Right cardiac atrium (tissue), 5 donors: Measurements from ENCODE around the gene PDE8B. TPM values are rescaled to one million over a fixed set of nuclear protein-coding genes. Genes with fewer than 3 reads are reported as not detected.

Experiments
- ATAC-seq, 2 donors: fragments of 200-7000 bp; cut with Tn5 transposase; one replicate each; pipeline versions ENCODE4 v1.8.0 to v1.9.1; 2020; ENCODE audit warnings: moderate library complexity in 2 of 2, mild to moderate bottlenecking in 1 of 2
- DNase-seq, 3 donors: peaks; one replicate each; pipeline ENCODE4 v3.0.0-alpha.2; 2020
- H3K27ac ChIP-seq: one replicate; pipeline ENCODE4 v1.5.1; 2013; ENCODE audit warnings: mild to moderate bottlenecking, low read length, control low read depth, moderate library complexity
- H3K27me3 ChIP-seq: one replicate; pipeline ENCODE4 v1.6.1; 2013; ENCODE audit not compliant: control insufficient read depth, insufficient read depth
- H3K4me1 ChIP-seq: one replicate; pipeline ENCODE4 v1.6.1; 2013; ENCODE audit warnings: low read length; ENCODE audit not compliant: control insufficient read depth, insufficient read depth
- H3K4me3 ChIP-seq: one replicate; pipeline ENCODE4 v1.5.1; 2013; ENCODE audit warnings: low read length, control low read depth
- H3K9me3 ChIP-seq: one replicate; pipeline ENCODE4 v1.6.1; 2013; ENCODE audit warnings: low read length; ENCODE audit not compliant: control insufficient read depth
- WGBS: extraction: QIAGEN DNeasy Blood & Tissue Kit; methylation state at CpG from one replicate; pipeline ENCODE4 v1.1.7; 2013; 5-methylcytosine and 5-hydroxymethylcytosine counted together
- intact Hi-C, 4 donors: fragments of 100-400 bp; cut with DNase I; formaldehyde crosslinking; loops; one replicate each; pipeline versions ENCODE4 v1.11.0 to v1.14.0; 2022 to 2023
- polyA plus RNA-seq: library from polyadenylated mRNA; stranded (reverse); fragments of 200-250 nt; gene quantifications from one replicate; pipeline ENCODE4 v1.2.3, GENCODE V29; 2013
- total RNA-seq, 4 donors: library from RNA; stranded (reverse); fragmentation: NEBNext Ultra II Directional; extraction: Animal tissue kit (Norgen Biotek cat#: 25700); gene quantifications; one replicate each; pipeline ENCODE4 v1.2.1, GENCODE V29; 2021
- donor health status: healthy with polysubstance abuse.
- donor health status: DM: no; HTN: yes; CAD: no.
- donor health status: DM: no; HTN: no; CAD: no.
- donor health status: DM: no; HTN: yes; CAD: no; lungs with severe emphysema.
- donor health status: DM: yes; HTN: yes; CAD: no.

PDE8B gene
- total and polyA plus RNA-seq, 5 donors = 15.1 to 71.2 (median 43.8) TPM

DNA sequence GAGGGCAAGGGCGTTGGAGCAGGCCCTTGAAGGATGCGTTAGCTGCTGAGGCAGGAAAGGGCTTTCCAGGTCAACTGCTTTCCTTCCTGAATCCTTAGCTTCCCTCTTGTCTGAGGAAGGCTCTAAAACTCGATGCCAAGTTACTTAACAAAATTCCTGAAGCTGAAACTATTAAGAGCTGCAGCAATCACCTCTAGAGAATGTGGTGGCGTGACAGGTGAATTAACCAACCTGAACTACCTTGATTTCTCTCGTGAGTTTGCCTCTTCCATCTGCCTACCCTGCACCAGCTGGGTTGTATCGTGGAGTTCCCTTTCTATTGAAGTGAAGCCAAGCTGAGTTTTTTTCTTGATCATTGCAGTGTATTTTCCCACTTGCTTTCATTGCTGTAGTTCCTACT is 96.1 kb downstream of the PDE8B start:
- Histone ChIP-seq H3K27ac (no peak overlapping the region), H3K27me3 (no peaks in the 10 kb centered on the region), H3K4me3 (no peak overlapping the region), H3K4me1 (peaks cover 13% of the 10 kb centered on the region), H3K9me3 (no peaks in the 10 kb centered on the region)
- DNase-seq = no peak
- intact Hi-C loops = no loop called here
- ATAC-seq = no peak
- WGBS = 51% methylated on average over 6 of the region's 6 CpGs

DNA sequence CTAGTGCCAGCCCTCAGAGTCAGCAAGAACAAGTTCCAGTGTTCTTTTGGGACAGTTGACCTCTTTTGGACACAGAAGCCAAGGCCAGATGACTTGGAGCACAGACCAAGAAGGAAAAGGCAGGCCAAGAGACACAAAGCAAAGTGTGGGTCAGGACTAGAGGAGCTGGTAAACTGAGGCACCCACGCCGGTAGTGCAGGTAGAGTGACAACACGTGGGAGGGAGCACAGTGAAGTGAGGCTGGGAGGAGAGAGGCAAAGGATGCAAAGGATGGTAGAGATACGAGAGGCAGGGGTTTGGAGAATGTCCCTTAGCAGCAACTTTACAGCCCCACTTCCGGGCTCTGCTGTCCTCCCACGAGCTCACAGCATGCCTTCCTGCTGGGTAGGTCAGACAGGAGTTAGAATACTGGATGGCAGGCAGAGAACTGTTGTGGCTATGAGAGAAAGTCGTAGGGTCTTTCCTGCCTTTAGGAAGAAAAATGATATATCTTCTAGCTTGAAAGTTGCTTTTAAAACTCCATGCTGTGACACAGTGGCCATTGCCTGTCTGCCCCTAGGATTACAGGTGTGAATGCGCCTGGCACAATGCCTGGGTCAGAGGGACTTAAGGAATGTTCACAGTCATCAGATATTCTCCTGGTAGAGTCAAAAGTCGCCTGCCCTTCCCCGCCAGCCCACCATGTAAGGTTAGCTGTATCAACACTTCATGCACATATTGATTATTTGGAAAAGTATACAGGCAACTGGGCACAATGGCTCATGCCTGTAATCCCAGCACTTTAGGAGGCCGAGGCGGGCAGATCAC is 97.9 kb downstream of the PDE8B start:
- no peak overlapping the region for H3K4me3 ChIP-seq
- WGBS = 79% methylated on average over 12 of the region's 12 CpGs
- H3K4me1 ChIP-seq = peaks cover 12% of the 10 kb centered on the region
- H3K9me3 ChIP-seq = no peaks in the 10 kb centered on the region
- intact Hi-C loops = no loop called here
- H3K27me3 ChIP-seq = no peaks in the 10 kb centered on the region
- ATAC-seq (no peak), DNase-seq (peak in 1 of 3 donors; percentile 40)
- no peak overlapping the region for H3K27ac ChIP-seq

DNA sequence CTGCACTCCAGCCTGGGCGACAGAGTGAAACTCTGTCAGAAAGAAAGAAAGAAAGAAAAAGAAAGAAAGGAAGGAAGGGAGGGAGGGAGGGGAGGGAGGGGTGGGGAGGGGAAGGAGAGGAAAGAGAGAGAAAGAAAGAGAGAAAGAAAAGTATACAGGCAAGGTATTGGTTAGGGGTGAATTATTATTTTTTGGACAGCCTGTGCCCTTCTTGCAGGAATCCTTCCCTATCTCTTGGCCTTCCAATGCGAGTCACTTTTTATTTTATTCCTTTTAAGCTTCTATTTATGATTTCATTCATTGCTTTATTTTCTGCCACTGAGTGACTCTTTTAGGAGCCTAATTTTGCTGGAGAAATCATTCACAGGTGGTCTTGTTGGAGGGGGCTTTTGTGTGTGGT is 98.7 kb downstream of the PDE8B start:
- intact Hi-C loops = no loop called here
- Histone ChIP-seq H3K9me3 (no peaks in the 10 kb centered on the region), H3K4me3 (no peak overlapping the region), H3K27ac (no peak overlapping the region), H3K27me3 (no peaks in the 10 kb centered on the region), H3K4me1 (peaks cover 12% of the 10 kb centered on the region)
- DNase-seq (no peak), ATAC-seq (no peak)
- WGBS = 86% methylated on average over 2 of the region's 2 CpGs

DNA sequence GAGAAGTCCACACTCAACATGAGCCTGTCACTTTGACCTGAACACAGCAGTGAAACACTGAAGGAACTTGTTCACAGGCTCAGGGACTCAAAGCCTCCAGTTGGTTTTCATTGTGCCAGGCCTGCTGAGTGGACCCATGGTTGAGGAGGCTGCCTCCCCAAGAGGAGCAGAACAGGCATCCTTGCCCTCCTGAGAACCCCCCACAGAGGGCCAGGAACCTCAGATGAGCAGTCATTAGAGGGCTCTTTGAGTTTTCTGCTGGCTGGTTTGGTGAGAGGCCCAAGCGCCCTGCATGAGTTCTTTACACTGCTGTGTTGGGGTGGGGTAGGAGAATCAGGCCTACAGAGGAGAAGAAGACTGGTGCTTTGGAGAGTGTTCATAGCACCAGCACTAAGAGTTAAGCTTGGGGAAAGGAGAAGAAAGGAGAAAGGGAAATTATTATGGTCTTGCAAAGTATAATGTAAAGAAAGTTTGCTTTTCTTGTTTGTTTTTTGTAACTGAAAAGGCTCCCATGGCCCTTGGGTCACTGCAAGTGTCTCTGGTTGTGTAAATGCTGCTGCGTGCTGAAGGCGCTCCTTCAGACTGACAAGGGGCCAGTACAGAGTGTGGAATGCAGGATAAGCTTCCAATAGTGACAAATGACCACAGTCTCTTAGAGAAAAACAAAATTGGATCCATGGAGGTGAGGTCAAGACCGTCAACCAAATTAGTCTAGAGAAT is 100.2 kb downstream of the PDE8B start:
- intact Hi-C loops = no loop called here
- H3K27ac ChIP-seq = no peak overlapping the region
- peak in 1 of 2 donors; percentile 51 for ATAC-seq

DNA sequence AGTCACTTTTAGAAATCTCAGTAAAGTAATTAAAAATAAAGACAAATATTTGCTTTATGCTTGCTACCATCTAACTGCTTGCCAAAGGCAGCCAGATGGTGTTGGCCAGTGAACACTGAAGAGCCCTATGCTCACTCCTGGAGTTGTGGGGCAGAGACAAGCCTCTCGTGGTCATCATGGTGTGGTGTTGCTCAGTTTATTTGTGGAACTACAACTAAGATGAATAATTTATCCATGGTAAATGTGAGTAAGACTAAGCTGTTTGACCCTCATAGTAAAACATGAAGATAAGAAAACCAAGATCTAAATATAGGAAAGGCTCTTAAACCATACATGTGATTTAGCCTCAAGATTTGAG is 100.7 kb downstream of the PDE8B start:
- Histone ChIP-seq H3K27ac (no peak overlapping the region), H3K27me3 (no peaks in the 10 kb centered on the region), H3K9me3 (no peaks in the 10 kb centered on the region), H3K4me1 (peaks cover 6% of the 10 kb centered on the region), H3K4me3 (no peak overlapping the region)
- 54% methylated on average over 1 of the region's 1 CpG for WGBS
- no peak for DNase-seq
- ATAC-seq = no peak
- intact Hi-C loops = no loop called here

More for the DNA sequence above, 100.2 kb downstream of the PDE8B start:
- H3K4me1 ChIP-seq = peaks cover 9% of the 10 kb centered on the region
- no peaks in the 10 kb centered on the region for H3K9me3 ChIP-seq
- no peak overlapping the region for H3K4me3 ChIP-seq
- H3K27me3 ChIP-seq = no peaks in the 10 kb centered on the region
- 82% methylated on average over 4 of the region's 4 CpGs for WGBS
- DNase-seq = no peak

DNA sequence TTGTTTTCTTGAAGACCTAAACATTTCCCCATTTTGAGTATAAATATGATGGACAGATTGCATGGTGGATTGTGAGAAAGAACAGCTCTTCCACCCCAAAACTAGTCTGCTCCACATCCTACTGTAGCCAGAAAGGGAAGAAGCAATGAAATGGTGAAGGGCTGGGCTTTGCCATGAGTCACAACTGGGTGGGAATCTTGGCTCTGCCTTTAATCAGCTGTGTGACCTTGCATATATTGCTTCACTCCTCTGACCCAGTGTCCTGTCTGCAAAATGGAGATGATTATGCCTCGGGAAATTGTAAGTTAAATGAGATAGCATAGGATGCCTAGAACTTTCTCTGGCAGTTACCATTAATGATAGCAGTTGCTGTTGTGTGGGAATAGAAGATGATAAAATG is 101.9 kb downstream of the PDE8B start:
- peaks cover 2% of the 10 kb centered on the region for H3K4me1 ChIP-seq
- no peak for DNase-seq
- H3K27me3 ChIP-seq = no peaks in the 10 kb centered on the region
- ATAC-seq = peak in 1 of 2 donors; percentile 71
- no peaks in the 10 kb centered on the region for H3K9me3 ChIP-seq
- intact Hi-C loops = no loop called here
- H3K4me3 ChIP-seq = no peak overlapping the region
- WGBS = 39% methylated on average over 1 of the region's 1 CpG
- no peak overlapping the region for H3K27ac ChIP-seq

DNA sequence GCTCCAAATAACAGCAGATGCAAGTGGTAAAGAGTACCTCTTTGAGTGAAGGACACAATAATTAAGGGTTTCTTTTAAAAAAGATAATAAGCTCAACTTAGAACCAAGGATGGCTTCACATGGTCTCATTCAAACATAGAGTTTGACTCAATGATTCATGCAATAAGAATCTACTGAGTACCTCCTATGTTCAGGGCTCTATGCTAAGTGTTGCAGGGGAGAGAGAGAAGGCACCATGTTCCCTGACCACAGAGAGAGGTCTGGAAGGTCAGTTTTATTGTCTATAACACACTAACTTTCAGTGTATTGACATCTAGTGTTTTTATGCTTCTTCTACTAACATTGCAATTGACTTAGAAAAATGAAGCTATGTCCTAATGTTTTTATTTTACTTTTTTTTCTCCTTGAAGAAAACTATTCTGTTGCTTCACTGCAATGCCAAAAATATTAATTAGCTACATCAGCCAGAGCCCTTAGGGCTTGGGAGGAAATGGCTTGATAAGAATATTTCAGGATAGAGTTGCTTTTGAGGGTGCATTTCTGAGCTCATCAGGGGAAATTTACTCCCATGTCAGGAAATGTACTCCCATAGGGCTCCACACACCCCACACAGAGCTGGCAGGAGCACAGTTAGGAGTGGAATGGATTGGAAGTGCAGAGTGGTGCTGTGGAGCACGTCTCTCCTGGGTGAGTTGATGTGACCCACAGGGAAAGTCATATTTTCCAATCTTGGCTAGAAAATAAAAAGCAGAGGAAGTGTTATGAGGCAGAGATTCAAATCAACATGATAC is 106.6 kb downstream of the PDE8B start:
- no peaks in the 10 kb centered on the region for H3K27me3 ChIP-seq

DNA sequence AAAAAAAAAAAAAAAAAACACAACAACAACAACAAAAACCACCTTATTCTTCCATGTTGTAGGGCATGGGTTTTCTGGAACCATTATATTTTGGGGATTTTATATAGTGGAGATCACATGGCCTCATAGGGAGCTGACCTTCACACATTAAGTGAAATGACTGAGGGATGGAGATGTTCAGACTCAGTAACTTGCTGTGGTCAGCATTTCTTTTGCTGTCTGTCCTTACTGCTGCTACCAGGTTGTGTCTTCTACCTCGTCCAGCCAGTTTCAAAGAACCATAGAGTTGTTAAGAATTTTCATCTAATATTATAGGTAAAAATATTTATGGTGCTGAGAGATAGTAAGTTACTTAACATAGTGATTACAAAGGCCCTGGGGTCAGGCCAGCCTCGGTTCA is 107.6 kb downstream of the PDE8B start:
- Histone ChIP-seq H3K4me1 (peaks cover 6% of the 10 kb centered on the region), H3K27ac (no peak overlapping the region), H3K4me3 (no peak overlapping the region), H3K27me3 (no peaks in the 10 kb centered on the region), H3K9me3 (no peaks in the 10 kb centered on the region)
- intact Hi-C loops = no loop called here
- 71% methylated on average over 2 of the region's 2 CpGs for WGBS
- ATAC-seq (no peak), DNase-seq (no peak)

More for the DNA sequence above, 106.6 kb downstream of the PDE8B start:
- no peak overlapping the region for H3K4me3 ChIP-seq
- H3K4me1 ChIP-seq = peaks cover 6% of the 10 kb centered on the region
- 51% methylated on average over 1 of the region's 1 CpG for WGBS
- ATAC-seq (peak in 1 of 2 donors; percentile 54), DNase-seq (peak in 1 of 3 donors; percentile 26)
- no peak overlapping the region for H3K27ac ChIP-seq
- no peaks in the 10 kb centered on the region for H3K9me3 ChIP-seq
- intact Hi-C loops = no loop called here

DNA sequence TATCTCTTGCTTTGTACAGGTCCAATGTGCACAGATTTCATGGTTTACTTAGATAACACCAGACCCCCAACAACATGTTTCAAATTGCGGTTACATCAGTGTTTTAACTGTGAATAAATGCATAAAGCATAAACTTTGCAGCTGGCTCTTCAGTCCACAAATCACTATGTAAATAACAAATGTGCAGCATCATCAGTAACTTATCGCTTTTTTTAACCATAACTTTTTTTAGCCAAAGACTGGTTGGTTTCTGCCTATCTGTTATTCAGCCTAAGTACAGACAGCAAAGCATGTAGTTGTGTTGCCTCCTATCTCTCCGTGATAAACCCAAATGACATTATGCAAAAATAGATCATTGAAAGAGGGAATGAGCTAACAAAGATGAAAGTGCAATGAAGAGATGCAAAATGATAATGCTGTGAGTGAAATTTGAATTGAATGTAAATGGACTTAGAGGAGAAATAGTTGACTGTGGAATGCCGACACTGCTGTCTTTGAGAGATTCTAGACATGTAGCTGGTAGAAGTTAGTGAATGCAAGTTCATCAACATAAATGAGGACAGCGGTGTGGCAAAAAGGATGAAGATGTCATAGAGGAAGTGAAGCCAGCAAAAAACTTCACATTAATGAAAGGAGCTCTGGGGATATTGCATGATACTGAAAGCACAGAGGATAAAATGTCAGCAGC is 108.8 kb downstream of the PDE8B start:
- Histone ChIP-seq H3K27ac (no peak overlapping the region), H3K9me3 (no peaks in the 10 kb centered on the region), H3K27me3 (no peaks in the 10 kb centered on the region), H3K4me1 (peaks cover 6% of the 10 kb centered on the region), H3K4me3 (no peak overlapping the region)
- 61% methylated on average over 5 of the region's 5 CpGs for WGBS
- DNase-seq (no peak), ATAC-seq (no peak)
- intact Hi-C loops = no loop called here

DNA sequence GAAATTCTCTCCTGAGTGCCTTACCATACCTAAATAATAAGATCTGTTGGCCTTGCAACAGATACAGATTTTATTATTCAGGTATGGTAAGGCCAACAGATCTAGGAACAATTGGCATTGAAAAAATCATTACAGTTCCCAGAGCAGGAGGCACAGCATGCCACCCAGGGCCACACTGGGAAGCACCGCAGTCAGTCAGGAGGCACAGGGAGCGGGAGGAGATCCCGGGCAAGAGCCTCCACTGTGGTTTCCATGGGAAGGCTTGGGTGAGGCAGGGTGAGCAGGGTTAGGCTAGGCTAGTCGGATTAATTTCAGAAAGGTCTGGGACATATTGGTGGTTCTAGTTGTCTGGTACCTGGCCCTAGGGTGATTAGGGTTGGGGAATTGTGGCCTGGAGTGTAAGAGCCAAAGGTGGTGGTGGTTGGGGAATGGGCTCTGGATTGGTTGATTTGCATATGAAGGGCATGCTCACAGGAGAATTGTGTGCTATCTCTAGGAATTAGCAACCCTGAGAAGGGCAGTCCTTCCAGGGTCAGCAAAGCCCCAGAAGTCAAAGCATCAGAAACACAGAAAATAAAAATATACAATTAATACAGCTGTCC is 111.4 kb downstream of the PDE8B start:
- no peak overlapping the region for H3K27ac ChIP-seq
- H3K4me3 ChIP-seq = no peak overlapping the region
- intact Hi-C loops = no loop called here
- H3K9me3 ChIP-seq = no peaks in the 10 kb centered on the region
- DNase-seq = no peak
- 97% methylated on average over 4 of the region's 4 CpGs for WGBS
- H3K27me3 ChIP-seq = no peaks in the 10 kb centered on the region
- H3K4me1 ChIP-seq = peaks cover 6% of the 10 kb centered on the region
- ATAC-seq = no peak
